Measurements from ENCODE around the gene DHH.

The DHH gene

DNA sequence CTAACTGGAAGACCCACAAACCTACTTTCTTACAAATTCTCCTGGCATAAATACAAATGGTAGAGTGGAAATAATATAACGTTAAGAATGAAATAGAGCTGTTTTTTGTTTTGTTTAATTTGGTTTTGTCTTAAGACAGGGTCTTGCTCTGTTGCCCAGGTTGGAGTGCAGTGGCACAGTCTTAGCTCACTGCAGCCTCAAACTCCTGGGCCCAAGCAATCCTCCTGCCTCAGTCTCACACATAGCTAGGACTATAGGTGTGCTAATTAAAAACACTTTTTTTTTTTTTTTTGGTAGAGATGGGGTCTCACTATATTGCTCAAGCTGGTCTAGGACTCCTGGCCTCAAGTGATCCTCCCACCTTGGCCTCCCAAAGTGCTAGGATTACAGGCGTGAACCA is 4.1 kb upstream of the DHH start:
- TF ChIP-seq, protein P1, sequence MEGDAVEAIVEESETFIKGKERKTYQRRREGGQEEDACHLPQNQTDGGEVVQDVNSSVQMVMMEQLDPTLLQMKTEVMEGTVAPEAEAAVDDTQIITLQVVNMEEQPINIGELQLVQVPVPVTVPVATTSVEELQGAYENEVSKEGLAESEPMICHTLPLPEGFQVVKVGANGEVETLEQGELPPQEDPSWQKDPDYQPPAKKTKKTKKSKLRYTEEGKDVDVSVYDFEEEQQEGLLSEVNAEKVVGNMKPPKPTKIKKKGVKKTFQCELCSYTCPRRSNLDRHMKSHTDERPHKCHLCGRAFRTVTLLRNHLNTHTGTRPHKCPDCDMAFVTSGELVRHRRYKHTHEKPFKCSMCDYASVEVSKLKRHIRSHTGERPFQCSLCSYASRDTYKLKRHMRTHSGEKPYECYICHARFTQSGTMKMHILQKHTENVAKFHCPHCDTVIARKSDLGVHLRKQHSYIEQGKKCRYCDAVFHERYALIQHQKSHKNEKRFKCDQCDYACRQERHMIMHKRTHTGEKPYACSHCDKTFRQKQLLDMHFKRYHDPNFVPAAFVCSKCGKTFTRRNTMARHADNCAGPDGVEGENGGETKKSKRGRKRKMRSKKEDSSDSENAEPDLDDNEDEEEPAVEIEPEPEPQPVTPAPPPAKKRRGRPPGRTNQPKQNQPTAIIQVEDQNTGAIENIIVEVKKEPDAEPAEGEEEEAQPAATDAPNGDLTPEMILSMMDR (IDR thresholded peaks at IDR 0.05): no peak

GRCh38 chr12:49098035-49098451 is 3.4 kb upstream of the DHH start:
- TF ChIP-seq, protein P1 (IDR thresholded peaks at IDR 0.05): peak; percentile 83

DNA sequence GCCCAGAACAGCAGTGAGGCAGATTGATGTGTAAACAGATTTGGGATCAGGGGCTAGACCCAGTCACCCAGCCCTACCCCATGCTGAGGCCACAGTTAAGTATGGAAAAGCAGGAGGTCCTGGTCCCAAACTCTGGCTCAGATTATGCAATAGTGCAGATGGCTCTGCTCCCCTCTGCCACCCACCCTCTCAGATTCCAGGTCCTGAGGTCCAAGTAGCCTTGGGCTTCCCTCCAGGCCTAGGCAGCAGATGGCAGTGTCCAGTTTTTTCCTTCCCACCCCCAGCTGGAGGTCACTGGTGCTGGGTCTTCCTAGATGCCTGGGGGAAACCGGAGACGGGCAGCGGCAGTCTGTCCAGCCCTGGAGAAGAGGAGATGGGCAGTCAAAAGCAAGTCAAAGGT is 2.8 kb upstream of the DHH start:
- TF ChIP-seq, protein P1 (IDR thresholded peaks at IDR 0.05): no peak

- TF ChIP-seq, protein P1 (IDR thresholded peaks at IDR 0.05): no peak
Observed at GRCh38 chr12:49094975-49095365, 369 bp upstream of the DHH start.

DNA sequence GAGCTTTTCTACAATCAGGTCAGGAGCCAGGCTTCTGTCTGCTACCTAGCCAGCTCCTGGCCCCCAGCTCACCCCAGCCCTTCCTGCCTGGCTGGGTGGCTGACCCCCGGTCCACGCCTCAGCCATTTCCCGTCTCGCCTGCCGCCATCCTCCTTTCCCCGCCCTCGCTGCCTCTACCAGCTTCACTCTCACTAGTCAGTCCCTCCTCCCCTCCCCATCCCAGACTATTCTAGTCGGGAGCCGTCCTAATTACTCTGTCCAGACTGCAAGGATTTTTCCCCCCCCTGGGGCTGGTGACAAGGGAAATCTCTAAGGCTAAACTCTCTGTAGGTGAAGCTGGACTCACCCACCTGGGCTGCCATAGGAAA is 825 bp downstream of the DHH start:
- TF ChIP-seq, protein P1 (IDR thresholded peaks at IDR 0.05): no peak

GRCh38 chr12:49092816-49093406 is 1.7 kb downstream of the DHH start:
- TF ChIP-seq, protein P1 (IDR thresholded peaks at IDR 0.05): no peak

- TF ChIP-seq, protein P1 (IDR thresholded peaks at IDR 0.05): peak; percentile 26; the same call in 1 of the 2 replicates
Observed at GRCh38 chr12:49092086-49092815, 2.4 kb downstream of the DHH start.

- TF ChIP-seq, protein P1 (IDR thresholded peaks at IDR 0.05): no peak
Observed at GRCh38 chr12:49091836-49092085, 2.8 kb downstream of the DHH start.

Measured in LNCAP (cell line).